ENCODE results near the gene SNAPC4.

Gene SNAPC4

DNA sequence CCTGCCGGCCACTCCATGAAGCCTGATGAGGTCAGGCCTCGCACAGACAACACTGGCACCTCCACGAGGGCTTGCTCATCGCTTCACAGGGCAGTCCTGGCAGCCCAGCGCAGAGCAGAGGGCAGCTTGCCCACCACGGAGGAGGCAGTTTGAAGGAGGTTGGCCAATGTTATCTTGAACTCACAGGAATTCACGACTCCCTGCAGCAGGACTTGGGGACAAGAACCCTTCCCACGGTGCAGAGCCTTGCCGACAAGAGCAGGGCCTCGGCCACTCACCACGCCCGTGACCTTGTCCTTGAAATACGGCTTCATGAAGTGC lies 5.0 kb downstream of the SNAPC4 start:
- DNase-seq (ENCODE audit: insufficient read length, low spot score) (no peak), FAIRE-seq (no peak)

DNA sequence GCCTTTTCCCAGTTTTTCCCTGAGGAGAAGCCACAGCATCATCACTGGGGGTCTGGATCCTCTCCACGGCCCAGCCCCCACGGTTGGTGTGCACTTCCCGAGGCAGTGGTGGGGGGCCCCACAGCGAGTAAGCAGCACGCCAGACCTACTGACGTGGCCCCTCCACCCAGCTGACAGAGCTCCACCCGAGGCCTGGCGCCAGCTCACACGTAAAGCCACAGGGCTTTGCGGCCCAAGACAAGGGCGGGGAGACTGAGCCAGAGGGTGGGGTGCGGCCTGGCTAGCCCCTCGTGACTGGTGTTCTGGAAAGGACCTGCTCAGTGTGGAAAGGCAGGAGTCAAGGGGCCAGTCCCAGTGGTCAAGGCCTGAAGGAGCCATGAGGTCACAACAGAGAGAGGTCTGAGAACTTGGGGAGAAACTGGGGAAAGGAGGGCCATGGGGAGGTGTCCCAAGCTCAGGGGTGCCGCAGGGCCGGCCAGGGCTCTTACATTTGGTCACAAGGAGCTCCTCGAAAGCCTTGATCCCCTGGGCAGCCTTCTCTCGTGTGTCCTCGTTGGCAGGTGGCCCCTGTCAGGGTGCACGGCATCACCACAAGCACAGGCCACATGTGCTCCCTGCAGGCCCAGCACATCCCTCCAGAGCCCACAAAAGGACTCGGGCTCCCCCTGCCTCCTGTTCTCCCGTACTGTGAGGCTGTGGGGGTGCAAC lies 5.5 kb downstream of the SNAPC4 start:
- DNase-seq (ENCODE audit: insufficient read length, low spot score) (no peak), FAIRE-seq (no peak)

DNA sequence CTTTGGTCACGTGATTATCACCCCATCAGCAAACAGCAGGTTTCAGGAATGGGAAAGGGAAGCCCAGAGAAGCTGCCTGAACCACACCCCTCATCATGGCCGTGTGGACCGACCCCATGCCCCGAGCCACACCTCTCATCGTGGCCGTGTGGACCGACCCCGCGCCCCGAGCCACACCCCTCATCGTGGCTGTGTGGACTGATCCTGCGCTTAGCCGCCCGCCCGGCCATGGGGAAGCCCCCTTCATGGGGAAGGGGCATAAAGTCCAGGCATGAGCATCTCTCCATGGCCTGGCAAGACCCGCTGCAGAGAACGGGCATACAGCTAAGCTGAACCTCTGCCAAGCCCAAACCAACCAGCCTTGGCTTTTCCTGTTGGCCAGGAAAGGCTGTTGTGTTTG lies 6.4 kb downstream of the SNAPC4 start:
- no peak for FAIRE-seq
- DNase-seq (ENCODE audit: insufficient read length, low spot score), result no peak

DNA sequence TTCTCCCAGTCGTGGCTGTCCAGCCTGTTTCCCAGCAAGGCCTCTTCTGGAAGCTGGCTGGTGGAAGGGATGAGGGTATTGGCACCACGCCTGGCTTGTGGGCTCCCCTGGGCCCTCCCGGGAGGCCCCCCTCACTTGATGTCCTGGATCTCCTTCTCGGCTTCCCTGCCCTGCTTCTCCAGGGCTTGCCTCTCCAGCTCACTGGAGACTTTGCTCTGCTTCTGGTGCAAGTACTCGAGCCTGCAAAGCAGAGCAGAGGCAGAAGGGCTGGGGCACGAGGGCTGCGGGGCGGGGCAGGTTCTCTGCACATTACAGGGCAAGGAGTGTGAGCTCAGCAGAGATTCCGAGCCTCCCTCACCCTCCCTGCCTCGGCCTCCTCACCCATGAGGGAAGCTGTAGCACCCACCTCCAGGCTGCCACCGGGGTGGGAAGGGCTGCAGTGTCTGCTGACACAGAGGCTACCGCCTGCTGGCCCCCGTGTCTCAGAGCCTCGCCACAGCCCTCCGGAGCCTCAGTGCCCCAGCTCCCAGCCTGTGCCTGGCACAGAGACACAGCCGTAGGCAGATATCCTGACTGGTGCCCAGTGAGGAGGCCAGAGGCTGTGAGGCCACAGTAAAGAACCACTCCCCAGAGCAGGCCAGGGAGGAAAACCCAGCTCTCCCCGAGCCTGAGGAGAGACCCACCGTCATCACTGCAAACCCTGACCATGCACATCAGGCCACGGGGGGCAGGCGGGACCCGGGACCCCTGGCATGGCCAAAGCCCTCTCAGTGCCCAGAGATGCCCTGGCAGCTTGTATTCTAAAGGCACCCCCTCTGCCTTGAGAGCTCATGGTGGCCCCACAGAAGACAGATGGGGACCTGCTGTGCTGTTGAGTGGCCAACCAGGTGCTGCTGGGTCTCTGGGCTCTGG lies 7.2 kb downstream of the SNAPC4 start:
- DNase-seq (ENCODE audit: insufficient read length, low spot score), result no peak
- no peak for FAIRE-seq

DNA sequence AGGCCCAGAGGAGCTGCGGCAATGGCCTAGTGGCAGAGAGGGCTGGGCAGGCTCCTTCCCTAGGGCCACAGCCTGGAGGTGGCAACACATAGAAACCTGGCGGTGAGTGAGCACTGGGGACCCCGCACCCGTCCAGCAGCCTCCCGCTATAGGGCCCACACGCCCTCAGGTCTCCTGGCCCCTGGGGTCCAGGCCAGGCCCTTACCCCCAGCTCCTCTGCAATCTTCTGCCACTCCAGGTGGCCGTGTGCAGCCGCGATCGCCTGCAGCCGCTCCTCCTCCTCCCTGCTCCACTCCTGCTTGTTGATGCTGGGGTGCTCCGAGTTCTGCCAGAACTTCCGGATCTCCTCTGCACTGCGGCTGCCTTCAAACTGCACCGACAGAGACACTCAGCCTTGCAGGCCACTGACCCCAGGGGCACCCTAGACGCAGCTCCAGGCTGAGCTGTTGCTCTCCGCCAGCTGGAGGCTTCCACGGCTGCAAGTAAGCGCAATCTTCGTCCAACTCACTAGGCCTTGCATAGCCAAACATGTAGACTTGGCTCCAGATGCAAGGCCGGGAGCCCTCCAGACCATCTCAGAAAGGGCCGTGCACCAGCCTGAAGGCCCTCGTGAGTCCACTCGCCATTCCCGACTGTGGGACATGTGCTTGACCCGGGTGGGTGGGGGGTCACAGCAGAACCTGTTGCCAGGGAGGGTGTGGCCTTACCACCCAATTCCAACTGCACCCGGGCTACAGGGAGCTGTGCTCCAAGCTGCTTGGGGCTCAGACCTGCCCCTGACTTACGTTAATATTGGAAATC lies 8.0 kb downstream of the SNAPC4 start:
- DNase-seq (ENCODE audit: insufficient read length, low spot score) (no peak), FAIRE-seq (no peak)

DNA sequence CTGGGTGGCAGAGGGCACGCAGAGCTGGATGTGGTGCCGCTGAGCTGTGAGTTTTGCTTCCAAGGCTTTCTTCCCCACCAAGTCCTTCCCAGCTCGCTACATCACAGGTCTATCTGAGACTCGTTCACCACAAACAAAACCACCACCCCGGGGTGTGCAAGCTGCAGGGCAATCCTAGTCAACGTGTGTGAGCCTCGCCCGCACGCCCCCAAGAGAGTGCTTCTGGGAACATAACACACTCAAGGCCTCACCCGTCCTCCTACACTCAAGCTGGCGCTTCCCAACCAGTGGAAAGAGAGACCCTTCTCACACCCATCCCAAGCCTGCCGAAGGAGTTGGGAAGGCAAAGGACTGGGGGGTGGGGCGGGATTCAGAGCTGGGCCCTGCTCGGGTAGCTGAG lies 10.6 kb downstream of the SNAPC4 start:
- FAIRE-seq (no peak), DNase-seq (ENCODE audit: insufficient read length, low spot score) (no peak)

DNA sequence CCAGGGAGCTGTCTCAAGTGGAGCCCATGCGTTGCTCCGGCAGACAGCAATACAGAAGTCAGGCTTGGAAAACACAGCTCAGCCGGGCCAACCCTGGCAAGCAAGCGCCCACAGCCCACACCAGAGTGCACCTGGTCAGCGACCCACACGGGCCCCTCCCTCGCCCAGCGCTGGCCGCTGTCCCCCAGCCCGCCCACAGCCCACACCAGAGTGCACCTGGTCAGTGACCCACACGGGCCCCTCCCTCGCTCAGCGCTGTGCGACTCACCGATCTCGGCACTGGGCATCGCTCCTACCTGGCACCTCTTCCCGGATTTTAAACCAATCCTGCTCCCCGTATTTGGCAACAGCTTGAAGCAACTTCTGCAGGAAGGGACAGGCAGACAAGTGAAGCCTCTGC lies 12.8 kb downstream of the SNAPC4 start:
- no peak for FAIRE-seq
- no peak for DNase-seq (ENCODE audit: insufficient read length, low spot score)

DNA sequence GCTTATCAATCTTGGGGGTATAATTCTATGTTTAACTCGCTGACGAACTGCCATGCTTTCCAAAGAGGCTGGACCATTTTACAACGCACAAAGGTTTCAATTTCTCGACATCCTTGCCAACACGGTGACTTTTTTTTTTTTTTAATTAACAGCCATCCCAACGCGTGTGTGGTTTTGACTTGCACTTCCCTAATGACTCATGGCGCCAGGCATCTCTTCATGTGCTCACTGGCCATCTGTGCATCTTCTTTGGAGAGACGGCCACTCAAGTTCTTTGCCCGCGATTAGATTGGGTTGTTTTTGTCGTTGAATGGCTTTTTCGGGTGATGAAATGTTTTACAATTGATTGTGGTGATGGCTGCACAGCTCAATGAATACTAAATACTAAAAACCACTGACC lies 14.0 kb downstream of the SNAPC4 start:
- FAIRE-seq, result no peak
- no peak for DNase-seq (ENCODE audit: insufficient read length, low spot score)

DNA sequence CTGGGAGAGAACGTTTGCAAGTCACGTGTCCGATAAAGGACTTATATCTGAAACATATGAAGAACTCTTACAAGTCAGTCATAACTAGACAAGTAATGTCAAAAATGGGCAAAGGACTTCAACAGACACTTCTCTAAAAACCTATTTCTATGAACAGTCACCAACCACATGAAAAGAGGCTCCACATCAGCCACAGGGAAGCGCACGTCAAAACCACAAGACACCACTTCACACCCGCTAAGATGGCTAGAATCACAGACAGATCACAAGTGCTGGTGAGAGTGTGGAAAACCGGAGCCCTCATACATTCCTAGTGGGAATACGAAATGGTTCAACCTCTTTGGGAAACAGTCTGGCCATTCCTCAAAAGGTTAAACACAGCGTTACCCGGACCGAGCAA lies 15.0 kb downstream of the SNAPC4 start:
- FAIRE-seq, result no peak
- no peak for DNase-seq (ENCODE audit: insufficient read length, low spot score)

DNA sequence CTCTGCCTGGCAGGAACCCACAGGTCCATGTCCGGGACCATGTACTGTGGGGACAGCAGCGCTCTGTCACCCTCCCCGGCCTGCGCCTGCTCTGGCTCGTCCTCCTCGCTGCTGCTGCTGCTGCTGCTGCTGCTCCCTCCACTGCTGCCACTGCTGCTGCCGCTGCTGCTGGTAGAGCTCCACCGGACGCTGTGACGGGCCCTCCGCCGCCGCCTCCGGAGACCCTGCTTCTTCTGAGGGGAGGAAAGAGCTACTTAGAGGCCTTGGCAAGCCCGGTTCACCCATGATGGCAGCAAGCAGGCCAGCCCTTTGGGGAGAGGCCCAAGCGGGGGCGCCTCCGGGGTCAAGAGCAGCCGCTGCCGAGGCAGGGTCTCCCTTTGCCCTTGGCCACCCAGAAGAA lies 16.5 kb downstream of the SNAPC4 start:
- DNase-seq (ENCODE audit: insufficient read length, low spot score), result no peak
- no peak for FAIRE-seq

DNA sequence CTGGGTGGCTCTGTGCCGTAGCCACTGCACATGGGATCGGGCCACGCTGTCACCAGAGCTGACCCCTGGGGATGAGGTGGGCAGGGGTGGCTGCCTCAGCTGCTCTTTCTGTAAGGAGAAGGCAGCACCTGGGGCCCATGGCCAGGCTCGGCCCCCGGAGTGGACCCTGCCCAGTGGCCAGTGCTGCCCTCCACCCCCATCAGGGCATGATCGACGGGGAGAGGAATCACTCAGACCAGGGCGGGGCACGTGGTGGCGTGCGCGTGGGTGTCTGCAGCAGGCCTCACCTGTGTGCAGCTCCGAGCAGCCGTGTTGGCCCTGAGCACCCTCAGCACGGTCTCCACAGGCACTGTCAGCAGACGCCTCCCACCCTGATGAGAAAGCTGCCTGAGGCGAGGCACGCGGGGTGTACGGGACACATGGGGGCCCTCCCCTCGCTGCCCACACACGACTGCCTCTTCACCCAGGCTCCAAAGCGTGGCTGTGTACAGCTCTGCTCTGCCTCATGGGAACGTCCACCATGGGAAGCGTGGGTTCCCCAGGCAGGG lies 17.9 kb downstream of the SNAPC4 start:
- no peak for FAIRE-seq
- no peak for DNase-seq (ENCODE audit: insufficient read length, low spot score)

DNA sequence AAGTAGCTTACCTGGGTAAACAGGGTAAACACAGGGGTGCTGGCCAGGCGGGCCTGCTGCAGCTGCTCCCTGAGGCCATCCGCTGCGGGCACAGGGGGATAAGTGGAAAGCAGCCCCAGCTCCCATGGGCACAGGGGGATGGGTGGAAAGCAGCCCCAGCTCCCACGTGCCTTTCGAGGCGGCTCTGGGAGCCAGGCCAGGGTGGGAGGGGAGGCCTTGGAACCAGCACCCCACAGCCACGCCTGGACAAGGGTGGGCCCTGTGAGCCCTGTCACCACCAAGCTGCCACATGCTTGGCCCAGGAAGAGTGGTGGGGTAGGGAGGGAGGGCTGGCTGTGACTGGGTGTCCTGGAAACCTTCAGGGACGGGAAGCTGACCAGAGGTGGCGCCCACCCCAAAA lies 18.7 kb downstream of the SNAPC4 start:
- FAIRE-seq (no peak), DNase-seq (ENCODE audit: insufficient read length, low spot score) (no peak)

DNA sequence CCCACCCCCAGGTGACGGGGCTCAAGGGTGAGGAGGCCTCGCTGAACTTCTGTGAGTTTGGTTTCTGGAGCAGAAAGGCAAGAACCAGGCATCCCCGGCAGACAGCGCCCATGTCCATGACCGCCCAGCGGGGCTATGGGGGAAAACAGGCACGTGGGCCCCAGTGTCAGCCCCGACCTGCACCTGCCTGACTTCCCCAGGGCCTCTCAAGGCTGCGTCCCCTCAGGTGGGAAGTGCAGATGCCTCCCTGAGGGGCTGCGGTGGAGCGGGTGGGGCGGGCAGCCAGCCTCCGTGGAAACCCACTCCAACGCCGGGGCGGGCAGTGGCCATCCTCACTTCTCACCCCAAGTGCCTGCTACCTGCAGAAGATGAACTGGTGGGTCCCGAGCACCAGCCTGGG lies 19.6 kb downstream of the SNAPC4 start:
- DNase-seq (ENCODE audit: insufficient read length, low spot score), result no peak
- FAIRE-seq, result no peak

DNA sequence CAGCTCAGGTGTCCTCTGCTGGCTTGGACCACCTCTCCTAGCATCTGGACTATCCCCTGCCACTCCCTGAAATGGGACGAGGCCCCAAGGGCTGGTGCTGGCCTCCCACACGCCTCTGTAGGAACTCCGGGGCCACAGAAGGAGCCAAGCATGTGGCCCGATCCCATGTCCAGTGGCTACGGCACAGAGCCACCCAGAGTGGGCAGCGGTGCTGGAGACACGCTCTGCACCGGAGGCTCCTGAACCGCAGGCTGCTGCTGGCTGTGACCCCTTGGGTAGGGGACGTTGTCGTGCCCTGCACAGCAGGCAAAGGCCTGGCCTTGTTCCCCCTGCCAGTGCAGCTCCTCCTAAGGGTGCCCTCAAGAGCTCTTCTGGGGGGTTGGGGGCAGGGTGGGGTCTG lies 20.1 kb downstream of the SNAPC4 start:
- DNase-seq (ENCODE audit: insufficient read length, low spot score), result no peak
- FAIRE-seq, result no peak

DNA sequence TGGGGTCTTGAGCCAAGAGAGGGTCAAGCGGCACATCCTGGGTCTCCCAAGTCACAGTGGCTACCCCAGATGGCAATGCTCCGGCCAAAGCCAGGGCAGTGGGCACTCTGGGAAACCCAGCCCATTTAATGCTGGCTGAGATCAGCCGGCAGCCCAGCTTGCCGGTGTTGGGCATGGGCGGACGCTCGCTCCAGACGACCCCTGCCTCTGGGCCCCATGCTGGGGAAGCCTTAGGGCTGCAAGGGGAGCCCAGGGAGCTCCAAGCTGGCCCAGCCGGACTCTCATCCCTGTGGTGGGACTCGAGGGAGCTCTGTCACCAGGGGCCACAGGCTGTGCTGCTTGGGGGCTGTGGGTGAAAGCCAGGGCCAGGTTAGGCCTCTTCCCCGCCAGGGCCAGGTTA lies 20.6 kb downstream of the SNAPC4 start:
- DNase-seq (ENCODE audit: insufficient read length, low spot score), result no peak
- no peak for FAIRE-seq

DNA sequence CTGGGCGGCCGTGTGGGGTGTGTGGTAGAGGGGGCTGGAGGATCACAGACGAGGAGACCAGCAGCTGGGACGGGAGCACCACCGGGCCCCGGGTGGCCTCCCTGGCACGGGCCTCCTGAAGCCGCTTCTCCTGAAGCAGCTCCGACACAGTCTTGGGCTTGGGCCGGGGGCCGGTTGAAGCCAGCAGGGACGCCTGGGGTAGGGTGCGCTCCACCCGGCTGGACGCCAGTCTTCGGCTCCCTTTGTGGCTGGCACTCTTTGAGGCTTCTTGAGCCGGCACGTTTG lies 21.0 kb downstream of the SNAPC4 start:
- DNase-seq (ENCODE audit: insufficient read length, low spot score), result no peak
- FAIRE-seq, result no peak

DNA sequence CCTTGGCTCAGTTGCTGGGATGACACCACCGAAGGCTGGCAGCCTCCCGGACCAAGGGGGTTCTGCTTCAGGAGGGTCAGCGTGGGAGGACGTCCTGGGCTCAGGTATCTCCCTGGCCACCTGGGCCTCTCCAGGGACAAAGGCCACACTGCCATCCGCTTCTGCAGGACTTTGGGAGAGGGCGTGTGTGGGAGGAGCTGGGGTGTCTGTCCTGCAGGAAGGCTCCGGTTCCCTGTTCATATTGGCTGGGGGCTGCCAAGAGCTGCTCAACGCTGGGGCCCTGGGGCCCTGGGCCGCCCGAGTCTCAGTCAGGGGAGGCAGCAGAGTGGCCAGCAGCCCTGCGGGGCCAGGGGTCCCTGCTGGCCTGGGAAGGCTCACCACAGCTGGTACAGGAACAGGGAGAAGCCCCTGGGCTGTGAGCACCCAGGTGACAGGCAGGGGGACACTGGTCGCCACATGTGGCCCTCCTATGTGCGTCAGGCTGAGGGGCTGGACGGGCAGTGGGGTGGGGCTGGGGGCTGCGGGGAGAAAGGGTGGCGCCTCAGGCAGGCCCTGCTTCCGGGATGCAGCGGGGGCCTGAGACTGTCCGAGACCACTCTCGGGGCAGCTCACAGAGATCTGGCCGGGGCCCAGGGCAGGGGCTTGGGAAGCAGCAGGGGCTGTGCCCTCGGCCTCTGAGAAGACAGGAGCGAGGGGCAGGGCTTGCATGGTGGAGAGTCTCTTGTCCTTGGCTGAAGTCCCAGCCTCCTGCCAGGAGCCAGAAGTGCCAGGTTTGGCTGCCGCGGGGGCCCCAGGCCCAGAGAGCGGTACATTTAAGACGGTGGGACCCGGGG lies 21.6 kb downstream of the SNAPC4 start:
- no peak for FAIRE-seq
- DNase-seq (ENCODE audit: insufficient read length, low spot score), result no peak

DNA sequence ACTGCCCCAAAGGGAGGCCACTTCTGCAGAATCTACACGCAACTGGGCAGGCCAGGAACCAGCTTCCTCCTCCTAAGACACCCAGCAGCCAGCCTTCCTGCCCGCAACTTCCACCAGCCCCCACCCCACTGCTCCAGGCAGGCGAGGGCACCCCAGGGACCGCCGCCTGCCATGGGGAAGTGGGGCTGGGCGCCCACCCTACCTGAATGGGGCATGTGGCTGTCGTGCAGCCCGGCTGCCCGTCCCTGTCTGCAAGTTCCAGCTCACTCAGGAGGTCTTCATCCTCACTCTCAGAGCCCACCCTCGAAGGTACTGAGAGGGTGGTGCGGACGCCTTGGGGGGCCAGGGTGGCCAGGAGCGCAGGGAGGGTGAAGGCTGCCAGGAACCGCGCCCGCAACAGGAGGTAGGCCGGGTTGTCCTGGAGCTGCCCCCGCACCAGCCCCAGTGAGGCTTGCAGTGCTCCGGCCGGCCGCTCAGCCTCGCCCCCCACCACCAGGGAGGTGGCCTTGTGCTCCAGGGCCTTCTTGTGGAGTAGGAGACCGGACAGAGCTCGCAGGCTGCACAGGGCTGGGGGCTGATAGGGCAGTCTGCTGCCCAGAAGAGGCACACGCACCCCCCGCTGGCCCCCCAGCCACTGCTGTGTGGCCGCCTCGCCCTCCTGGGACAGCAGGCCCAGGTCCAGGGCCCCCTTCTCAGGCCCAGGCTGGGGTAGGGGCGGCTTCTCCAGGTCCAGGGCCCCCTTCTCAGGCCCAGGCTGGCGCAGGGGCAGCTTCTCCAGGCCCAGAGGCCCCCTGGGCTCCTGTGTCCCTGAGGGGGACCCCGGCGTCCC lies 22.4 kb downstream of the SNAPC4 start:
- no peak for FAIRE-seq

DNA sequence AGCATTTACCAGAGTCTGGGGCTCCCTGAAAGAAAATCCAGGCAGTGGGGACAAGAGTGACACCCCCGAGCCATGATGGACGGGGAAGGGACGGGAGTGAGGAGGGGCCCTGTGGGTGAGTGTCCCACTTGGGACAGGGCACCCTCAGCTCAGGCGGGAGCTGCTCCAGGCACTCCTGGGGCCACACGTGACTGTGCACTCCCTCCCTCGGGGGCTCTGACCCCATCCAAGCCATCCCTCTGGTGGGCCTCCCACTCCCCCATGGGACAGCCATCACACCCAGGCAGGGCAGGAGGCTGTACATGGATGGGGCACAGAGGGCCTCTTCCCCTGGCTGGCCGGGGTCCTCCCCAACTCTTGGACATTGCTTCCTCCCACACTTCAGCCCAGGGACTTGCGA lies 23.5 kb downstream of the SNAPC4 start:
- DNase-seq (ENCODE audit: insufficient read length, low spot score) (no peak), FAIRE-seq (no peak)

More for the DNA sequence above, 22.4 kb downstream of the SNAPC4 start:
- DNase-seq (ENCODE audit: insufficient read length, low spot score), result no peak

DNA sequence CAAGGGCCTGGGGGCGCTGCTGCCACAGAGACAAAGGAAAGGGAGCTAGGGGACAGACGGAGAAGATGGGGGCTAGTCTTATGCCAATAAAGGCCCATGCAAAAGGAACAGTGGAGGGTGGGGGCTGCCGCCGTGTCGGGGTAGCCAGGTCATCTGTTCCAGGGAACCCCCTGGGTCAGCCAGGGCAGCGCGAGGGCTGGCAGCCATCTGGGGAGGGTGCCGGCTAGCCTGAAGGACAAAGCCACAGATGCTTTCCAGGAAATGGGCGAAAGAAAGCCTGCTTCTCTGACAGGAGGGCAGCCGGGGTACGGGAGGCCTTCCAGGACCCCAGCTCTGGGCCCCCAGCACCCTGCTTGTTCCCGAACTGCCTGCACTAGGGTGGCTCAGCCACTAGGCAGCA lies 24.9 kb downstream of the SNAPC4 start:
- FAIRE-seq (no peak), DNase-seq (ENCODE audit: insufficient read length, low spot score) (no peak)
